Activated naive CD8-positive, alpha-beta T cell treated with anti-CD3 and anti-CD28 coated beads, Interleukin-2, amount 10 ng/mL, durations not matched to agents 7 days and 5 days (primary cell): Measurements from ENCODE around the gene SAMD14. TPM values are rescaled to one million over a fixed set of nuclear protein-coding genes. Genes with fewer than 3 reads are reported as not detected.

ENCODE experiments used
- ATAC-seq: fragments of 150-1000 bp; cut with Tn5 transposase; one replicate; pipeline ENCODE4 v1.10.0; 2021; ENCODE audit warnings: low read depth, moderate library complexity
- POLR2A ChIA-PET: fragments of 350-600 bp; sonication (Branson Sonifier 250); formaldehyde crosslinking; loops from one replicate; lab custom pipeline; 2021; ENCODE audit warnings: antibody characterized with exemption; lab: Charles Lee
- DNase-seq: peaks from one replicate; pipeline ENCODE4 v3.0.0; 2021
- H3K27ac Mint-ChIP-seq: one replicate; pipeline ENCODE4 v1.8.0; 2022; ENCODE audit warnings: mild to moderate bottlenecking, mixed read lengths
- H3K27me3 Mint-ChIP-seq: one replicate; pipeline ENCODE4 v1.8.0; 2022; ENCODE audit warnings: mild to moderate bottlenecking, moderate library complexity, mixed read lengths
- H3K36me3 Mint-ChIP-seq: one replicate; pipeline ENCODE4 v1.8.0; 2021; ENCODE audit warnings: mild to moderate bottlenecking, mixed read lengths
- H3K4me1 Mint-ChIP-seq: one replicate; pipeline ENCODE4 v1.8.0; 2021; ENCODE audit warnings: mixed read lengths
- H3K4me3 Mint-ChIP-seq: one replicate; pipeline ENCODE4 v1.8.0; 2022; ENCODE audit warnings: mild to moderate bottlenecking, moderate library complexity, mixed read lengths
- H3K9me3 Mint-ChIP-seq: one replicate; pipeline ENCODE4 v1.8.0; 2021; ENCODE audit warnings: mixed read lengths
- total RNA-seq, 2 experiments: library from RNA; stranded (reverse); gene quantifications; one replicate each; pipeline ENCODE4 v1.2.3, GENCODE V29; 2021

SAMD14 gene
- total RNA-seq, 2 experiments from 2014 or later, result 0.11 to 0.19 TPM

GRCh38 chr17:50139950-50140885 lies 10.3 kb upstream of the SAMD14 start:
- peaks cover 55% of the 10 kb centered on the region for H3K4me1 Mint-ChIP-seq
- H3K4me3 Mint-ChIP-seq, result peak overlapping the region; percentile 70
- ATAC-seq (peak; percentile 75), DNase-seq (peak; percentile 87)
- no peaks in the 10 kb centered on the region for H3K27me3 Mint-ChIP-seq
- H3K27ac Mint-ChIP-seq, result peak overlapping the region; percentile 89
- H3K9me3 Mint-ChIP-seq, result no peaks in the 10 kb centered on the region
- H3K36me3 Mint-ChIP-seq, result peaks cover 53% of the 10 kb centered on the region
- POLR2A ChIA-PET, result interaction anchor here (1.0 to 3.5 kb wide), 5 partner anchors 8 to 21 kb away, joined by 3 to 27 read pairs (median 14); partner anchors contain the start of genes PPP1R9B and SAMD14

GRCh38 chr17:50139185-50139783 lies 9.3 kb upstream of the SAMD14 start:
- Mint-ChIP-seq H3K4me1 (peaks cover 49% of the 10 kb centered on the region), H3K36me3 (peaks cover 51% of the 10 kb centered on the region), H3K27ac (peak overlapping the region; percentile 89), H3K27me3 (no peaks in the 10 kb centered on the region), H3K9me3 (no peaks in the 10 kb centered on the region), H3K4me3 (no peak overlapping the region)
- DNase-seq (no peak), ATAC-seq (no peak)
- POLR2A ChIA-PET, result interaction anchor here (1.3 to 3.5 kb wide), 4 partner anchors 10 to 22 kb away, joined by 3 to 27 read pairs (median 17); partner anchors contain the start of gene PPP1R9B

GRCh38 chr17:50137042-50137441 lies 7.1 kb upstream of the SAMD14 start:
- POLR2A ChIA-PET, result interaction anchor here (0.5 to 1.0 kb wide), 3 partner anchors 9 to 134 kb away, joined by 3 to 5 read pairs (median 4); no protein-coding TSS in a partner anchor
- peaks cover 40% of the 10 kb centered on the region for H3K36me3 Mint-ChIP-seq
- DNase-seq (no peak), ATAC-seq (no peak)
- H3K9me3 Mint-ChIP-seq, result no peaks in the 10 kb centered on the region
- H3K27me3 Mint-ChIP-seq, result no peaks in the 10 kb centered on the region
- peaks cover 35% of the 10 kb centered on the region for H3K4me1 Mint-ChIP-seq
- no peak overlapping the region for H3K27ac Mint-ChIP-seq
- H3K4me3 Mint-ChIP-seq, result no peak overlapping the region

- Mint-ChIP-seq H3K36me3 (peaks cover 35% of the 10 kb centered on the region), H3K4me1 (peaks cover 31% of the 10 kb centered on the region), H3K27ac (peak overlapping the region; percentile 17), H3K27me3 (no peaks in the 10 kb centered on the region), H3K4me3 (no peak overlapping the region), H3K9me3 (no peaks in the 10 kb centered on the region)
- POLR2A ChIA-PET, result interaction anchor here (1.0 kb wide), 1 partner anchor 10 kb away, joined by 4 read pairs; no protein-coding TSS in a partner anchor
- DNase-seq (no peak), ATAC-seq (no peak)
Observed at GRCh38 chr17:50136096-50136687, 6.2 kb upstream of the SAMD14 start.

- Mint-ChIP-seq H3K4me3 (no peak overlapping the region), H3K27me3 (peaks cover 3% of the 10 kb centered on the region), H3K9me3 (no peaks in the 10 kb centered on the region), H3K27ac (no peak overlapping the region), H3K4me1 (peaks cover 30% of the 10 kb centered on the region), H3K36me3 (peaks cover 30% of the 10 kb centered on the region)
- POLR2A ChIA-PET, result no interaction called here
- no peak for ATAC-seq
- DNase-seq, result no peak
Observed at GRCh38 chr17:50135316-50136095, 5.5 kb upstream of the SAMD14 start.

- ATAC-seq, result no peak
- Mint-ChIP-seq H3K4me3 (no peak overlapping the region), H3K27me3 (peaks cover 7% of the 10 kb centered on the region), H3K27ac (no peak overlapping the region), H3K9me3 (no peaks in the 10 kb centered on the region), H3K4me1 (peaks cover 20% of the 10 kb centered on the region), H3K36me3 (peaks cover 26% of the 10 kb centered on the region)
- POLR2A ChIA-PET, result interaction anchor here (1.0 kb wide), 1 partner anchor 17 kb away, joined by 3 read pairs; no protein-coding TSS in a partner anchor
- no peak for DNase-seq
Observed at GRCh38 chr17:50134206-50135110, 4.5 kb upstream of the SAMD14 start.

GRCh38 chr17:50133769-50134099 lies 3.8 kb upstream of the SAMD14 start:
- Mint-ChIP-seq H3K27me3 (peaks cover 13% of the 10 kb centered on the region), H3K9me3 (no peaks in the 10 kb centered on the region), H3K27ac (no peak overlapping the region), H3K36me3 (peaks cover 24% of the 10 kb centered on the region), H3K4me3 (no peak overlapping the region), H3K4me1 (peaks cover 20% of the 10 kb centered on the region)
- POLR2A ChIA-PET, result no interaction called here
- ATAC-seq (no peak), DNase-seq (no peak)

GRCh38 chr17:50133028-50133768 lies 3.2 kb upstream of the SAMD14 start:
- POLR2A ChIA-PET, result interaction anchor here (0.9 to 1.3 kb wide), 2 partner anchors 8 to 20 kb away, joined by 3 to 5 read pairs; no protein-coding TSS in a partner anchor
- DNase-seq (no peak), ATAC-seq (no peak)
- Mint-ChIP-seq H3K9me3 (no peaks in the 10 kb centered on the region), H3K4me1 (peaks cover 24% of the 10 kb centered on the region), H3K27ac (no peak overlapping the region), H3K27me3 (peaks cover 17% of the 10 kb centered on the region), H3K36me3 (peaks cover 19% of the 10 kb centered on the region), H3K4me3 (no peak overlapping the region)

GRCh38 chr17:50132104-50132794 lies 2.3 kb upstream of the SAMD14 start:
- H3K4me3 Mint-ChIP-seq, result no peak overlapping the region
- peaks cover 29% of the 10 kb centered on the region for H3K4me1 Mint-ChIP-seq
- peaks cover 24% of the 10 kb centered on the region for H3K27me3 Mint-ChIP-seq

GRCh38 chr17:50130559-50131305 lies 772 bp upstream of the SAMD14 start:
- Mint-ChIP-seq H3K9me3 (no peaks in the 10 kb centered on the region), H3K27me3 (peaks cover 28% of the 10 kb centered on the region), H3K36me3 (peaks cover 1% of the 10 kb centered on the region), H3K4me3 (peak overlapping the region; percentile 52), H3K27ac (no peak overlapping the region), H3K4me1 (peaks cover 26% of the 10 kb centered on the region)
- POLR2A ChIA-PET, result interaction anchor here (0.5 to 1.3 kb wide), 5 partner anchors 10 to 786 kb away, joined by 3 to 4 read pairs (median 3); no protein-coding TSS in a partner anchor
- ATAC-seq (no peak), DNase-seq (no peak)

More at GRCh38 chr17:50132104-50132794, 2.3 kb upstream of the SAMD14 start:
- no peaks in the 10 kb centered on the region for H3K9me3 Mint-ChIP-seq
- H3K36me3 Mint-ChIP-seq, result peaks cover 10% of the 10 kb centered on the region
- peak overlapping the region; percentile 19 for H3K27ac Mint-ChIP-seq
- DNase-seq (no peak), ATAC-seq (no peak)
- POLR2A ChIA-PET, result interaction anchor here (0.9 to 1.3 kb wide), 3 partner anchors 9 to 20 kb away, joined by 3 to 5 read pairs (median 3); no protein-coding TSS in a partner anchor
